Mononuclear cell (primary cell): ENCODE data around the gene SDK2. TPM values are rescaled to one million over a fixed set of nuclear protein-coding genes. Genes with fewer than 3 reads are reported as not detected.

Experiments used
- H3K27me3 ChIP-seq: 2 replicates; pipeline ENCODE4 v1.6.0; 2011; ENCODE audit warnings: low read length, control low read depth; ENCODE audit not compliant: insufficient read depth
- H3K4me1 ChIP-seq: 2 replicates; pipeline ENCODE4 v1.5.1; 2011; ENCODE audit warnings: mild to moderate bottlenecking, low read length, control low read depth; ENCODE audit not compliant: insufficient read depth
- H3K4me3 ChIP-seq: 2 replicates; pipeline ENCODE4 v1.5.1; 2011; ENCODE audit warnings: mild to moderate bottlenecking, low read length, moderate library complexity
- H3K9me3 ChIP-seq: 2 replicates; pipeline ENCODE4 v1.5.1; 2011; ENCODE audit warnings: low read depth, mild to moderate bottlenecking, control low read depth, low read length
- total RNA-seq: library from RNA; depleted of rRNA; stranded (reverse); fragments of >200 nt; gene quantifications from one replicate; pipeline ENCODE4 v1.2.3, GENCODE V29; 2012

SDK2 gene
- total RNA-seq, 1 donor, result 2.0 TPM

GRCh38 chr17:73508057-73508930, 136.0 kb downstream of the SDK2 start:
- no peaks in the 10 kb centered on the region for H3K4me1 ChIP-seq
- no peak overlapping the region for H3K4me3 ChIP-seq
- no peaks in the 10 kb centered on the region for H3K9me3 ChIP-seq
- H3K27me3 ChIP-seq, result no peaks in the 10 kb centered on the region

GRCh38 chr17:73506470-73507435, 137.5 kb downstream of the SDK2 start:
- Histone ChIP-seq H3K4me1 (no peaks in the 10 kb centered on the region), H3K9me3 (no peaks in the 10 kb centered on the region), H3K4me3 (no peak overlapping the region), H3K27me3 (no peaks in the 10 kb centered on the region)

- Histone ChIP-seq H3K9me3 (no peaks in the 10 kb centered on the region), H3K4me3 (no peak overlapping the region), H3K27me3 (no peaks in the 10 kb centered on the region)
These were observed 140.7 kb downstream of the SDK2 start for GRCh38 chr17:73503560-73503959.

GRCh38 chr17:73500414-73500999, 143.7 kb downstream of the SDK2 start:
- no peaks in the 10 kb centered on the region for H3K4me1 ChIP-seq
- no peaks in the 10 kb centered on the region for H3K27me3 ChIP-seq
- no peaks in the 10 kb centered on the region for H3K9me3 ChIP-seq
- H3K4me3 ChIP-seq, result no peak overlapping the region

More at GRCh38 chr17:73503560-73503959, 140.7 kb downstream of the SDK2 start:
- no peaks in the 10 kb centered on the region for H3K4me1 ChIP-seq

GRCh38 chr17:73498886-73499554, 145.2 kb downstream of the SDK2 start:
- no peaks in the 10 kb centered on the region for H3K27me3 ChIP-seq
- no peaks in the 10 kb centered on the region for H3K4me1 ChIP-seq
- H3K4me3 ChIP-seq, result no peak overlapping the region
- H3K9me3 ChIP-seq, result no peaks in the 10 kb centered on the region

- Histone ChIP-seq H3K4me3 (no peak overlapping the region), H3K9me3 (no peaks in the 10 kb centered on the region), H3K4me1 (no peaks in the 10 kb centered on the region), H3K27me3 (no peaks in the 10 kb centered on the region)
These were observed 146.1 kb downstream of the SDK2 start for GRCh38 chr17:73498176-73498575.

- Histone ChIP-seq H3K27me3 (no peaks in the 10 kb centered on the region), H3K4me3 (no peak overlapping the region)
These were observed 146.5 kb downstream of the SDK2 start for GRCh38 chr17:73497721-73498120.

GRCh38 chr17:73496232-73496631, 148.0 kb downstream of the SDK2 start:
- H3K27me3 ChIP-seq, result no peaks in the 10 kb centered on the region
- H3K4me3 ChIP-seq, result no peak overlapping the region
- H3K4me1 ChIP-seq, result no peaks in the 10 kb centered on the region
- no peaks in the 10 kb centered on the region for H3K9me3 ChIP-seq

More at GRCh38 chr17:73497721-73498120, 146.5 kb downstream of the SDK2 start:
- H3K9me3 ChIP-seq, result no peaks in the 10 kb centered on the region
- H3K4me1 ChIP-seq, result no peaks in the 10 kb centered on the region

- Histone ChIP-seq H3K27me3 (no peaks in the 10 kb centered on the region), H3K4me1 (no peaks in the 10 kb centered on the region)
These were observed 148.6 kb downstream of the SDK2 start for GRCh38 chr17:73495641-73496040.

GRCh38 chr17:73494950-73495349, 149.3 kb downstream of the SDK2 start:
- Histone ChIP-seq H3K27me3 (no peaks in the 10 kb centered on the region), H3K9me3 (no peaks in the 10 kb centered on the region), H3K4me3 (no peak overlapping the region), H3K4me1 (no peaks in the 10 kb centered on the region)

More at GRCh38 chr17:73495641-73496040, 148.6 kb downstream of the SDK2 start:
- H3K9me3 ChIP-seq, result no peaks in the 10 kb centered on the region
- H3K4me3 ChIP-seq, result no peak overlapping the region

GRCh38 chr17:73493956-73494926, 150.0 kb downstream of the SDK2 start:
- Histone ChIP-seq H3K27me3 (no peaks in the 10 kb centered on the region), H3K9me3 (no peaks in the 10 kb centered on the region), H3K4me3 (no peak overlapping the region), H3K4me1 (no peaks in the 10 kb centered on the region)

- H3K9me3 ChIP-seq, result no peaks in the 10 kb centered on the region
- no peaks in the 10 kb centered on the region for H3K27me3 ChIP-seq
- H3K4me1 ChIP-seq, result no peaks in the 10 kb centered on the region
- no peak overlapping the region for H3K4me3 ChIP-seq
These were observed 151.1 kb downstream of the SDK2 start for GRCh38 chr17:73492821-73493814.
